ENCODE results near the gene PRR15.

Gene PRR15

DNA sequence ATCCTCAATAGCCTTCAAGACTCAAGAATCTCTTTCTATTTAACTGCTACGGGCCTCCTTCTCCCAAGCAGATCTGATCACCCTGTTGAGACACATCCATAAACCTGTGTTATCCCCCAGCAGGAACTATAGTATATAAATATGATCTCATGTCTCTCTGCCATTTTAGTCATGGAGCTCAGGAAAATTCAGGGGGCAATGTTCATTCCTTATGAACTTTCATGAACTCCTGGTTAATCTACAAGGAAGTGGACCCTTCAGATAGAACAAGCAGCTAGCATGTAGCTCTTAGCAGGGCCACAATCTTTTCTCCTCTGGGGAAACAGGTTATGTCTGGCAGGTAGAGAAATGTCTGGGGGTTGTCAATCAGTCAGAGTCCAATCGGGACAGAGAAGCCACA is 8.9 kb downstream of the PRR15 start:
- no peak for DNase-seq (ENCODE audit: low read depth)

DNA sequence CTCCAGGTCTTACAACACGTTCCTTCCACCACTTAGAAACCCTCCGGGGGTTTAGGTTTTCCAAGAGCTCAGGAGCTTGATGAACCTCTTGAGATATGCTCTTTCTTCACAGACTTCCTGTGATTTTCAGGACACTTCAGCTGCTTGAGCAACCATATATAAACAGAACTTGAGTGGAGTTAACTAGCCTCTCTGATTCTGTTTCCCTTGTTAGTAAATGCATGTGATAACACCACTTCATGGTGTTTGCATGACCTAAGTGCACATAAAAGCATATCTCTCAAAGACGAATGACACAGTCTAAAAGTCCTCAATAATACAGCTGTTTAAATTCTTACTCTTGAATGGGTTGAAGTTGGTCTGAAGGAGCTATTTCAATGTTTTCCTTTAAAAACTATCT is 9.9 kb downstream of the PRR15 start:
- no peak for DNase-seq (ENCODE audit: low read depth)

DNA sequence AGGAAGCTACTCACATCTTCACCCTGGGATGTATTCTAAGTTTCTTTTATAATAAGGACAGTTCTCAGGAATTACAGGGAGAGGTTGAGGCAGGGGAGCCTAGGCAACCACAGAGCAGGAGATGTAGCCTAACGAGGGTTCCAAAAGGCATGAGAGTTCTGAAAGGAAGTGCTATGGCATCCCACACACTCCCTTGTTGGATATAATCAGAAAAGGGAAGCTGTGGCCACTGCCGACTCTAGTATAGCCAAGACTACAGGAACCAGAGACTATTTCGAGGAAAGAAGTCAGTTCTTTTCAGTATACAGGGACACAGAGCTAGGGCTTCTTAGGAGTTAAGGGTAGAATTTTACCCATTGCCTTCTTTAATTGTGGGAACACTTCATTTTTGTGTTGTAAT is 11.0 kb downstream of the PRR15 start:
- no peak for DNase-seq (ENCODE audit: low read depth)

DNA sequence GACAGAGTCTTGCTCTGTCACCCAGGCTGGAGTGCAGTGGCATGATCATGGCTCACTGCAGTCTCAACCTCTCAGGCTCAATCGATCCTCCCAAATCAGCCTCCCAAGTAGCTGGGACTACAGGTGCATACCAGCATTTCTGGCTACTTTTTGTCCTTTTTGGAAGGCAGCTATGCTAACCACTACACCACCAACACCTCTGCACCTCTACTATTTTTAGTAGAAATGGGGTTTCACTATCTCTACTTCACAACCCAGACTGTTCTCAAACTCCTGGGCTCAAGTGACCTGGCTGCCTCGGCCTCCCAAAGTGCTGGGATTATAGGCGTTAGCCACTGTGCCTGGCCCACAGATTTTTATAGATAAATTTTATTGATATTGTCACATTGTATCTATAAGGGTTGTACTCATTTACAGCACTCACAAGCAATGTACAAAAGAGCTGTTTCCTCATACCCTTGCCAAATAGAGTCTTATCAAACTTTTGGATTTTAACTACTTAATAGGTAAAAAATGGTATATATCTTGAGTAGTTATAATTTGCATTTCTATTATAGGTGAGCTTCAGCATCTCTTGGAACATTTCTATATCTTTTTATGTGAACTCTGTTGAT is 23.7 kb downstream of the PRR15 start:
- DNase-seq (ENCODE audit: low read depth) = no peak

DNA sequence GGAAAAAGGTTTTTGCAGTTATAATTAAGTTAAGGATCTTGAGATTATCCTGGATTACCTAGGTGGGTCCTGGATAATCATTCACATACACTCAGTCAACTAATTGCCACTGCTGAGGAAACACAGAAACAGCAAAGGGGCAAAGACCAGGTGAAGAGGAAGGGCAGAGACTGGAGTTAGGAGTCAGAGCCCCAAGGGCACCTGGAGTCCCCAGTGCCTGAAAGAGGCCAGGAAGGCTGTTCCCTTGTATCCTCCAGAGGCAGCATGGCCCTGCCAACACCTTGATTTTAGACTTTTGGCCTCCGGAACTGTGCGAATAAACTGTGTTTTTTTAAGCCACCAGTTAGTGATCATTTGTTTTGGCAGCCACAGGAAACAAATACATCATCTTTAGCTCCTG is 24.6 kb downstream of the PRR15 start:
- no peak for DNase-seq (ENCODE audit: low read depth)

DNA sequence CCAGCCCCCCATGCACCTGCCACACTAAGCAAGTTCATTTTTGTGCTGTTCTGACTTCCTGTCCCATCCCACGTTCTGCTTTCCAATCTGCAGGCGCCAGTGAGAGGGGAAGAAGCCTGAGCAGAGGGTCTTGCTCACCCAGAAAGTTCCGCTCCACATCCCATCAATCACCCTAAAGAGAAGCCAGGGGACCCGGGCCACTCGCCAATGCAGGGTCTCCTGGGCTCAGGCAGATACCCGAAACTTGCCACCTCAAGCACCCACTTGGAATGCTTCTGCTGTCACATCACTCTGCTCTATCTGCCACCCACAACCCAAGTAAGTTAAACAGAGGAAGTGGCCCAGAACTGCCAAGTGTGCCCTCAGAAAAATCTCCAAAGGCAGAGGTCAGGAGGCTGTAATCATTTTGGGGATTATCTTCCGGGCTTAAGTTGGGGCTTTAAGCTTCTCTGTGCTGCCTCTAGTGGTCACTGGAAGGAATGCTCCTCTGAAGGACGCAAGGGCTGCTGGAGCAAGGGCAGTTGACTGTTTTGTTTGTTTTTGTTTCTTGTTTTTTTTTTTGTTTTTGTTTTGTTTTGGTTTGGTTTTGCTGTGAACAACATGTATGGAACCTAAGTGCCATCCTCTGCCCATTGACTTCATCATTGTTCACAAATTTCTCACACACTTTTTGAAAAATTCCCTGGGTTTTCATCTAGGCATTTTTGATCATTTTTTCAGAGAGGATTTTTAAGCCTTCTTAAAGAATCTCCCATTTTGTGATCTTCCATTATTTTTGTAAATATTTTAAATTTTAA is 25.5 kb downstream of the PRR15 start:
- no peak for DNase-seq (ENCODE audit: low read depth)

DNA sequence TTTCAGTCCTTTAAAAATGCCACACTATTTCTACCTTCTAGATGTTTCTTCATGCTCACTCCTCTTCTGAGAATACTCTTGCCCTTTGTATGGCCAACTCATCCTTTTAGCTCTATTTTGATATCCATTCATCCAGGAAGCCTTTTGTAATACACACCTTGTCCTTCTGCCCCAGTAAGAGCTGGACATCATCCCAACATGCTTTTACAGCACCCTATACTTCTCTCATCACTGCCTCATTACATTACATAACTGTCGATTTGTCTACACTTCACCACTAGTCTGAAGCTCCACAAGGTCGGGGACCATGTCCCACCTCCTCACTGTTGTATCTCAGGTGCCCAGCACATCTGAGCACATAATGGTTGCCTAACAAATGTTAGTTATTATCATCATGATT is 29.2 kb downstream of the PRR15 start:
- DNase-seq (ENCODE audit: low read depth) = no peak

DNA sequence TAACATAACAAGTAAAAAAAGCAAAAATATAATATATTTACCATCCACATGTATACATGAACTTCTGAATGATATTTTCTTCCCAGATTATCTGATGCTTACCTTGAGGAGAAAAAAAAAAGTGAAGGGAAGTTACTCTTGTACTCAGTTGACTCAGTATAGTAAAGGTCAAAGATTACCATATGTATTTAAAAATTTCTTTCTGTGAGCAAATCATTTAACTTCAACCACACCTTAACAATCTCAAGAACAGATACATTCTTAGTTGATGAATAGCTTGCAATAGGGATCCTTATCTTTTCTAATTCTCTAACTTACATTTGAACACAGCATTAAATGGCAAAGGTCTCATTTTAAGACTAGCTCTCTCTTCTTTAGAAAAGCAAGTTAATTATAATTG is 29.8 kb downstream of the PRR15 start:
- no peak for DNase-seq (ENCODE audit: low read depth)

DNA sequence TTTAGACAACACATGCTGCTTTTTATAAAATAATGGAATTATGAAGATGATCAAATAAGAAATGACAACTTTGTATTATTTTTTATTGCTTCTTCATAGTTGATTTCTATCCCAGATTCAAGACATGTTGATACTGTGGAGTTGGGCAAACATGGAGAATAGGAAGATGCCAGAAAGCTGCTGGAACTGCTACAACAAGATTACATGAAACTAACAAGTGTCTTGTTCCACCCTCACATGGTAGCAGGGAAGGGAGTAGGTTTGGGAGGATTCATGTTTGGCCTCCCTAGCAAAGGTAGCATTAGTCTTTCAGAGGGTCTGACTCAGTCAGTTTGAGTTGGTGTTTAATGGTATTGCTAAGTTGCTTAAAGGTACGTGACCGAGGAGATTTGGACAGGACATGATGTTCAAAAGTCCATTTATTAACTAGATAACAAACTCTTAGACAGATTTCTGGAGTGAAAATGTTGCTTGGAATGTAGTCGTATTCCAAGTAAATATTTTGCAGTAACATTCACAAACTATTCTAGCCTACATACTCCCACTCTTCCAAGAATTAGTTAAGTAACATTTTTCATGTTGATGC is 33.1 kb downstream of the PRR15 start:
- DNase-seq (ENCODE audit: low read depth) = no peak

DNA sequence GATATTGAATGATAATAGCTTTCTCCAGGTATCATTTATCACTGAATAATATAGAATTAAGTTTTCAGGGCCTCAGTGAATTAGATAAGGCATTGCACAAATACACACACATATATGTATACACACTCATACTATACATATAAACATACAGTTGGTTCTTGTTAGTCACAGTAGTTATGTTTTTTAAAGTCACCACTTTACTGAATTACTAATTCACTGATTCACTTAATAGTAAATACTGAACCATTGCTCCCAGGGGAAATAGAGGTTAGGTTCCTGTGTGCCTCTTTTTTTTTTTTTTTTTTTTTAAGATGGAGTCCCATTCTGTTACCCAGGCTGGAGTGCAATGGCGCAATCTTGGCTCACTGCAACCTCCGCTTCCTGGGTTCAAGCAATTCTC is 33.6 kb downstream of the PRR15 start:
- no peak for DNase-seq (ENCODE audit: low read depth)

DNA sequence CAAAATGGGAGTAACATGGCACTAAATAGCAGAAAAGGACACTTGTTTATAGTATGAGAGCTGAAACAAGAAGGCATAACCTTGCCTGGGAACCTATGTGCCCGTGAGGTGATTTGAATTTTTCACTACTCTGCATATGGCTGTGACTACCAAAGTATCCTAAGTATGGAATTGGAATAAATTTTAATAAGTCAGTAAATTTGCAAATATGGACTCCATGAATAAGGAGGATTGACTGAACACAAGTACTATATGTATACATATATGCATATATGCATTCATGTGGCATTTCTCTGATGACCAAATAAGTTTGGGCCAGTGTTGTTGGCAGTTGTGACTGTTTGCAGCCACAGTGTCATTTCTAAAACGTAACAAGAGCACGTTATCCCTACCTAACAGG is 34.5 kb downstream of the PRR15 start:
- no peak for DNase-seq (ENCODE audit: low read depth)

DNA sequence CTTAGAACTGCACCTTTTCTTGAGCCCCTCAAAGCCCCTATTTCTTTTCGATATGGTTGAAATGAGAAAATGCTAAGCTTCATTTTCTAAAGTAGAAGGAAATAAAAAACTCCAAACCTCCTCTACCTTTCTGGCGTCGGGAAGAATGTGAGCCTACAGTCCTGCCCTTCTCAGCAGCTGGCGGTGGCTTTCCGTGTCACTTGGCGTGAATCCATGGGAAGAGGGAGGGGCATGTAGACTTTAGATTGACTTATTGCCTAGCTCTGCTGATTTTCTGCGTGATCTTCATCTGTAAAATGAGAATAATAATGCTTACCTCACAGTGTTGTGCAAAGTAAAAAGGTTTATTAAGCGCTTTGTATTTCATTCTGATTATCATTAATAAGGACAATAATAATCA is 35.0 kb downstream of the PRR15 start:
- no peak for DNase-seq (ENCODE audit: low read depth)

DNA sequence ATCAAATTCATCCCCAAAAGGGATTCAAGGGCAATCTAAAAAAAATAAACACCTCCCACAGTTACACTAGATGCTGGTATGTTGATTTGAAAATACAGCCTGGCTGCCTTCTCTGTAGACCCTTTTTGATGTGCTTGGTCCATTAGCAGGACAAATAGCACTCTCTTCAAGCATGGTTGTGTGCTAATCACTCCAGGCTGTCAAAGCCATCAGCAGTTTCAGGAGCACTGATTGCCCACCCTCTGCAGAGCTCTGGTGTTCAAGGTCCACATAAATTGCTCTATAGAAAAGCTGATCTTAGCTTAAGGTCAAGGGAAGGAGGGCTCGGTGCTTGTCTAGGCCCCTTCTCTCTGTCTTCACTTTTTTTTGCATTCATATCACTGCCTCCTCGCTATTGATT is 35.4 kb downstream of the PRR15 start:
- DNase-seq (ENCODE audit: low read depth) = no peak

DNA sequence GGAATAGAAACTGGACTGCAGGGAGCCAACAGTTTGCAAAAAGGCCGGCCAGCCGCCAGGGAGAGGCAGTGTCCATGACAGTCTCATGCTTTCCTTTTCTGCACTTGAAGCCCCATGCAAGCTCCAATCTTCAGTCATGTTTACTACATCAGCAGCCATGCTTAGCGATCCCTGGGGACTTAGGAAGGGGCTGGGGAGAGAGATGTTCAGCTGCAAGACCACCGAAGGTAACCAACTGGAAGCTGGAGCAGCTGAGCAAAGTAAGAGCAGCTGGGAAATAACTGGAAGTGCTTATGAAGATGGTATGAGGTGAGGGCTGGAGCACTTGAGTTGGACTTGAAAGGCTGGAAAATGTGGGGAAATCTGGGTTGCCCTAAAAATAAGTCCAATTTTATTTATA is 37.0 kb downstream of the PRR15 start:
- DNase-seq (ENCODE audit: low read depth) = no peak

DNA sequence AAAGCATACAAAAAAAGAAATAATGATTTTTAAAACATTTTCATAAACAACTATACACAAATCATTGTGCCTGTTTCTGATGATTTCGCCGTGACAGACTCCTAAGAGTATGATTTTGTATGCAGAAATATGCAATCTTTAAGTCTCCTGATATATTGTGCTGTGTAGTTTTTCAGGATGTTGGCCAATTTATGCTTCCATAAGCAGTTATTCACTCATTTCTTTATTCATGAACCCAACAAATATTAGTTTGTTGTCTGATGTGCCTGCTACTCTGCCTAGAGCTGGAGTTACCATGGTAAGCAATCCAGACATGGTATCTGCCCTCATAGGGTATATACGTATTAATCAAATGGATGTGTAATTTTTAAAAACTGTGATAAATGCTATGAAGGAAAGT is 40.4 kb downstream of the PRR15 start:
- DNase-seq (ENCODE audit: low read depth) = no peak

DNA sequence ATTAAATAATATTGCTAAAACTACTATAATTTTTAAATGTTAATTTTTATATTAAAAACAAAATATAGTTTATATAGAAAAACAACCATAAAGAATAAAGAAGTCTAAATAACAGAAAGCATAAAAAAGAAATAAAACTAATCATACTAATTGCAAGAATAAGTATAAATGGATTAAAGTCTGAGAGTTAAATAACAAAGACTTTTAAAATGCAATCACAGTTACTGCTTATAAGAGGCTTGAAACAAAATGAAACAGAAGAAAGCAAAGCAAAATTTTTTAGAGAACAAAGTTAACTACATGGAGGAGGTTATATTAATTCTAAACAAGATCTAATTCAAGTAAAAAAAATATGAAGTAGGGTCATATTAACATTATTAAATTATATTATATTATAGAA is 41.1 kb downstream of the PRR15 start:
- DNase-seq (ENCODE audit: low read depth) = no peak

DNA sequence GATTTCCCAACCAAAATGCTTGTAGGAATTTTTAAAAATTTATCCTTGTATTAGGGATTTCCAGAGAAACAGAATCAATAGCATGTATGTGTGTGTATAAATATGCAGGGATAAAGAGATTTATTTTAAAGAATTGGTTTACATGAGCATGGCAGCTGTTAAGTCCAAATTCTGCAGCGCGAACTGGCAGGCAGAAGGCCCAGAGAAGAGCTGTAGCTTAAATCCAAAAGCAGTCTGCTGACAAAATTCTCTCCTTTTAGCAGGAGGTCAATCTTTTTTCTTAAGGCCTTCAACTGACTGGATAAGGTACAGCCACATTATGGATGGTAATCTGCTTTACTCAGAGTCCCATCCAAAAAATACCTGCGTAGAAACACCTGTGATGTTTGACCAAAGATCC is 42.0 kb downstream of the PRR15 start:
- no peak for DNase-seq (ENCODE audit: low read depth)

DNA sequence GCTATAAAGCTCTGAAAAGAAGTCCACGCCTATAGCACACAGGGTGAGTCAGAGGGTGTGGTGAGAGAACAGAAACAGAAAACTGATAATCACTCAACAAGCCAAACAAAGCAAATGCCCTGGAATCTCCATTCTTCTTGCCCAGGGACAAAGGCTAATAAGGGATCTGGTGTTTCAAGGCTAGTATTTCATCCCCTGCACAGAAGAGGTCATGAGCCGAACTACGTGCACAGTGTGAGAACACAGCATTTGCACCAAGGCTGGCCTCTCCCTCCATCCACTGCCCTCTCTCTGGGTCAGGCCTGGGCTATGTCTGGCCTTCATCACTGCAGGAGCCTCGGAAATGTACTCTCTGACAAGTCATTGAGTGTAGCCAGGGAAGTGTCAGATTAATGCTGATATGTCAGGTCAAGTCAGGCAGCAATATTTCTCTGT is 42.7 kb downstream of the PRR15 start:
- no peak for DNase-seq (ENCODE audit: low read depth)

DNA sequence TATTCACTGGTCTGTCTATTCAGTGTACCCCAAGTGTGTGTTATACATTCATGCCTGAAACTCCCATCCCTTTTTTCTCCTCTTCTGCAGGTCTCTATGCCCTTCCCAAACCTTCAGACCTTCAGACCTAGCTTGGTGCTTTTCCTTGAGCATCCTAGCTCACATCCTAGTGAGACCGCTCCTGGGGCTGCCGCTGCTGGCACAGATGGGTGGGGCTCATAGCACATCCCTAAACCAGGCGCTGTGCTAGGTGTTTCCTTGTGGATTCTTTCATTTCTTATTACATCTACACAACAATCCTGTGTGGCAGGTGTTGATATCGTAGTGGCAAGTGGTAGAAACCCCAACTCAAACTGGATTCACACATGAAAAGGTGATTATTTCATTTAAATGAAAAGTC is 43.2 kb downstream of the PRR15 start:
- no peak for DNase-seq (ENCODE audit: low read depth)

DNA sequence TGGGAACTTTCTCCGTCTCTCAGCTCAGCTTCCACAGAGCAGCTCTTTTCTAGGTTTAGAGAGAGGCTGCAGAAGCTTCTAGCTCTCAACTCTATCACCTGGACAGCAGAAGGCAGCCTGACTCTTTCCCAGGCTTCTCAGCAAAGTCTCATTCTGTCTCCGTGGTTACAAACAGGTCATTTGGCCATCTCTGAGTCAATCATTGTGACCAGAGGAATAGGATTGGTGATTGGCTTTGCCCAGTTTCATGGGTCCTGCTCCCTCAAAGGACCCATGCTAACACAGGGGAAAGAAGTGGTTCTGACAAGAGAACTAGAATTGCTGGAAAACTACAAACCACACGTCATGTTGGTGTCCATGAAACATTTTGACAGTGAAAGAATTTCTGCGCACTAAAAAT is 43.6 kb downstream of the PRR15 start:
- no peak for DNase-seq (ENCODE audit: low read depth)

DNA sequence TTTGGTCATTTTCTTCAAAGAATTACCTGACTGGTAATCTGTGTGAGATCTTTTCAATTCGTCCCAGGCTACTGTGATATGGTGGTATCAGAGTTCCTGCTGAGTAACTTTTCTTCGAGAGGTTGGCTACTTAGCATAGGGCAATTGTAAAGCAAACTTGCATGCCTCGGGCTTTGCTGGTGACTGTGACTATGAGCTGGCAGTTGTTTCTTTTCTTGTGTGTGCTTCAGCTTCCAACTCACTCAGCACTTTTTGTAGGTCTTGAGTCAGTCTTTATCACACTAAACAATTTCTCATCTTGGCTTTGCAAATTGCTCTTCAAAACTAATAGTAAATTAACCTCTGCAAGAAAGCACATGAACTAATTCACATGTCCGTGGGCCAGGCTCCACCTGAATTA is 44.3 kb downstream of the PRR15 start:
- no peak for DNase-seq (ENCODE audit: low read depth)

DNA sequence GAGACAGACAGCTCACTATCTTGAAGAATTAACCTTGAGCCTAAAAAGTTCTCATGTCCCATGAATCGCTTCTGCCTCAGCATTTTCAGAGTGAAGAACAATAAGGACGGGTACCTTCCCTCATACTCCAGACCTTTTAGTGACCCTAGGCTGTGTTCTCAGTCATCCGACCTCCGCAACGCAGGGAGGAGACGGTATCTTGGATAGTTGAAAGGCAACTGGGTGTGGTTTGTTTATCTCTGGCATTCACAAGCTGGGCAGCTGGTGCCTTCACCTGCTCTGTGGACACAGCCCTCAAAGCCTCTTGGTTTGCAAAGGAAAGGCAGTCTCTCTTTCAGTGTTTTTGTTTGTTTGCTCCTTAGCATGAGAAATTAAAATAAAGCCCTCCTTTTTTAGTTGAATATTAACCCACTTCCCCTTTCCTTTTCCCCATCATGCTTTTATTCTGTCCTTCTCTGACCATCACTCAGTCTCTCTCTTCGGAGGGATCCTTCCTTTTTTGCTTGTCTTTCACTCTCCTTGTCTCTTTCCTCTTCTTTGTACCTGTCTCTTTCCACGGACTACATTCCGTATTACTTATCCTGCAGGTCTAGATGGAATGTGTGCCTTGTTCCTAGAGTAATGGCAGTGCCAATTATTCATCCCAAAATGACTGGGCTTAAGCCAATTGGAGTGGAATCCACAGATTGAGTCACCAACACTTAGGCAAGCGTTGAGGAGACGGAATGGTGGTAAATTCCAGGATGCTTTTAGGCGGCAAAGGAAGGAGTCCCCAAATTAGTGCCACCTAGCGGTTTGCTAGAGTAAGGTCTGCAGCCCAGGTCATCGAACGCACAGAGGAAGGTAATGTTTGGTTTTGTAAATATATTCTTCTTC is 45.8 kb downstream of the PRR15 start:
- DNase-seq (ENCODE audit: low read depth) = no peak

DNA sequence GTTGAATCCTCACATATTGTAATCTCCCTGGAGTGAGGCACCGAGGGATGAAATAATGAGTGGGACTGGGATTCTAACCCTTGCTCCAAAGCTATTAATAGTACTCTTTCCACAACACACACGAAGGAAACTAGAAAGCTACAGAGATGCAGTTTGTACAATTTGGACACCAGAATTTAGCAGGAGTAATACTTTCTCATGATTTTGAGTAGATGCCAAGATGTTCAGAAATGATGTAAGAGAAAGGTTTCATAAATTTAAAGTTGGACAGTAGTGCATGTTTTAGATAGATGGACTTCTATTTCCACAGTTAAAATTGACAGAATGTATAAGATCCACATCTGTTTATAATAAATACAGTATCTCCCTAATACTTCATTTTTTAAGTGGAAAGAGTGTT is 46.5 kb downstream of the PRR15 start:
- no peak for DNase-seq (ENCODE audit: low read depth)
